SK-MEL-5 (cell line): ENCODE measurements around the gene ZBTB7B. TPM values are rescaled to one million over a fixed set of nuclear protein-coding genes. Genes with fewer than 3 reads are reported as not detected.

Experiments
- DNase-seq: peaks from one replicate; pipeline ENCODE4 v3.0.0-alpha.2; 2016; ENCODE audit warnings: low read depth, low spot score
- in situ Hi-C: cut with HindIII; loops from 2 replicates; pipeline ENCODE4 v1.10.0; 2016; ENCODE audit warnings: low sequenced_read_pairs, high pct_unique_total_duplicates, low pct_unique_long_range_greater_than_20kb
- polyA plus RNA-seq, 2 experiments: library from polyadenylated mRNA; depleted of rRNA; stranded (reverse); fragments of >200 nt; gene quantifications; 2 replicates each; pipeline ENCODE4 v1.2.3, GENCODE V29; 2015
- total RNA-seq: library from RNA; depleted of rRNA; stranded (reverse); fragments of >200 nt; shearing (Covaris generic); gene quantifications from 2 replicates; pipeline ENCODE4 v1.2.3, GENCODE V29; 2014; rRNA removed

The ZBTB7B gene
- total RNA-seq = 25.1 and 29.1 TPM in 2 replicates
- polyA plus RNA-seq (2015; cell fraction: cytosol; rRNA removed) = 39.9 and 40.7 TPM in 2 replicates
- polyA plus RNA-seq (2015; cell fraction: nucleus; rRNA removed) = 61.0 and 69.9 TPM in 2 replicates

DNA sequence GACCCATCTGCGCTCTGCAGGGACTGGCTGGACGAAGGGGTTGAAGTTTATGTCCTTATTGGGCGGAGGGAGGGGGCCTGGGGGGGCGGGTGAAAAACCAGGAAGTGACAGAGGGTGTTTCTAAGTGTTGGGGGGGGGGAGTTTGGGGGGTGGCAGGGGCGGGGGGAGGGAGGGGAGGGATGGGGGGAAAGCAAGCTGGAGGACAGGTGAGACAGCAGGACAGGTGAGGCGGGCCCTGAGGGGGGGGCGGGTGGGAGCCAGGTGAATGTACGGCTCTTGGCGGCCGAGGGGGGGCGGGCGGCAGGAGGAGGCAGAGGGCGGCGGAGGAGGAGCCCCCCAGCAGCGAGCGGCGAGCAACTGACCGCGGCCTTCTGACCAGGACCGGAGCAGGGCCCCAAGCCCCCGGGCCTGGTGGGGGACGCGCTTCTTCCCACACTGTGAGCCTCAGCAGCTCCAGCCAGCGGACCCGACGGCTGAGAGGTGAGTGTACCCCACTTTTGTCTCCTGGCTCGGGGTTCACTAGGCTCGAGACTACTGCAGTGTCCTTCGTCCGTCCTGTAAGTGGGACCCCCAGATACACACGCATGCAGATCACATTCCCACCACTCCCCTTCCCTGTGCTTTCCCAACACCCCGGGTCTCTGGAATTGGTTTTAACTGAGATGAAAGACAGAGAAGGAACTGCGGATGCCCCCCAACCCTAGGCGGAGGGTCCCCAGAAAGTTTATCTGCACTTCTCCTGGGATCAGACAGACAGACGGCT lies at the start of gene ZBTB7B:
Gene ZBTB7B, plus strand, starts transcription at position 339 of the 763 bp plus-strand sequence. CDS start 11,859 bp downstream, outside the sequence.
- in situ Hi-C loops = no loop called here
- DNase-seq = no peak

DNA sequence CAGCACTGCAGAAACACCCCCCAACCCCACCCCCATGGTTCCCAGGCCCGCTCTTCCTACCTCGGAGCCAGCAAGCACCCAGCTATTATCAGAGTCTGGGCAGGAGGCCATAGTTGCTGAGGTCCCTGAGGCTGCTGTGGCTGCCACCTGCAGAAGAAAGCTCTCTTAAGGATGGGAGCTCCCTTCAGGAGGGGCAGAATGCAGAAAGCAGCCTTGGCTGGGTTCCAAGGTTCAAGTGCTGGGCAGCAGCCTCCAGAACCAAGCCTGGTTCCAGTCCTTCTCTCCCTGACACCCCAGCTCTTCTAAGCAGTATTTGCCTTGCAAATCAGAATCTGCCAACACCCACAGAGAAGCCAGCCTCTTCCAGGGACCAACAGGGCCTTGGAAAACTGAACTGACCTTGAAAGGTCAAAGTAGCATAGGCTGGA lies 49.0 kb upstream of the ZBTB7B start:
- DNase-seq = no peak
- in situ Hi-C loops = no loop called here

DNA sequence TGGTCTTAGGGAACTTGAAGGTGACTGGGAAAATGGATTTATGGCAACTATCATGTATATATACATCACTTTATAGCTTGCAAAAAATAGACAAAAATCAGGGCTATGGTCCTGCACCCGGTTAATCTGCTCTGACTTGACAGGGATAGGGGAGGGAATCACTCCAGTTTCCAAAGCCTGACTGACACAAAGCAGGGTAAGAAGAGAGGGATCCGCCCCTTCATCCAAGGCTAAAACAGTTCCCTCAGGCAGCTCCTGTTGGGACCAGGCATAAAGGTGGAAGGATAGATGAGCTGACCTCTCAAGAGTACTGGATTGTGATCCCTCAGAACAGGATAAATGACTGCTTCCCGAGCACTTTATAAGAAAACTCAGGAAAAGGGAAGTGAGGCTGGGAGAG lies 48.1 kb upstream of the ZBTB7B start:
- DNase-seq = no peak
- in situ Hi-C loops = no loop called here

GRCh38 chr1:154955039-154955717 lies 47.4 kb upstream of the ZBTB7B start:
- DNase-seq = no peak

GRCh38 chr1:154955718-154956543 lies 46.7 kb upstream of the ZBTB7B start, which contains the start of gene PBXIP1:
PBXIP1 (minus strand) TSS chr1:154956099; CDS start chr1:154953721, 2,378 bp downstream.
- peak; percentile 96 for DNase-seq
- in situ Hi-C loops = no loop called here

More at GRCh38 chr1:154955039-154955717, 47.4 kb upstream of the ZBTB7B start:
- in situ Hi-C loops = no loop called here

- in situ Hi-C loops = no loop called here
- DNase-seq = no peak
Measured at GRCh38 chr1:154956544-154956941, 46.1 kb upstream of the ZBTB7B start.

- in situ Hi-C loops = no loop called here
- DNase-seq = no peak
Measured at GRCh38 chr1:154957091-154957657, 45.4 kb upstream of the ZBTB7B start.

DNA sequence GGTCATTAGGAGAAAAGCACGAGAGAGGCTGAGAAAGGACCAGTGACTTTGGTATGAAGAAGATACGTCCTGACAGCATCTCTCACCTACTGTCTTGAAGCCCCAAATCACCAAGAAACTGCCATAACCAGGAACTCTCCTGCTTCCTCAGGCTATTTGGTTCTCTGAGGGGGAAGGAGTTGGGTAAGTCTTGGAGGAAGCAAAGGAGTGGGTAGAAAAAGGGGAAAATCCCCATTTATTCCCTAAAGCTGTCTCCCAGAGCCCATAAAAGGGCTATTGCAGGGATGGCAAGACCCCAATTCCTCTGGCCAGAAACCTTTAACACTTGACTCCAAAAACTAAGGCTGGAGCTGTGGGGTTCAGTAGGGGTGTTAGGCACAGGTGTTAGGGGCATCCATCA lies 44.6 kb upstream of the ZBTB7B start:
- no peak for DNase-seq
- in situ Hi-C loops = no loop called here

DNA sequence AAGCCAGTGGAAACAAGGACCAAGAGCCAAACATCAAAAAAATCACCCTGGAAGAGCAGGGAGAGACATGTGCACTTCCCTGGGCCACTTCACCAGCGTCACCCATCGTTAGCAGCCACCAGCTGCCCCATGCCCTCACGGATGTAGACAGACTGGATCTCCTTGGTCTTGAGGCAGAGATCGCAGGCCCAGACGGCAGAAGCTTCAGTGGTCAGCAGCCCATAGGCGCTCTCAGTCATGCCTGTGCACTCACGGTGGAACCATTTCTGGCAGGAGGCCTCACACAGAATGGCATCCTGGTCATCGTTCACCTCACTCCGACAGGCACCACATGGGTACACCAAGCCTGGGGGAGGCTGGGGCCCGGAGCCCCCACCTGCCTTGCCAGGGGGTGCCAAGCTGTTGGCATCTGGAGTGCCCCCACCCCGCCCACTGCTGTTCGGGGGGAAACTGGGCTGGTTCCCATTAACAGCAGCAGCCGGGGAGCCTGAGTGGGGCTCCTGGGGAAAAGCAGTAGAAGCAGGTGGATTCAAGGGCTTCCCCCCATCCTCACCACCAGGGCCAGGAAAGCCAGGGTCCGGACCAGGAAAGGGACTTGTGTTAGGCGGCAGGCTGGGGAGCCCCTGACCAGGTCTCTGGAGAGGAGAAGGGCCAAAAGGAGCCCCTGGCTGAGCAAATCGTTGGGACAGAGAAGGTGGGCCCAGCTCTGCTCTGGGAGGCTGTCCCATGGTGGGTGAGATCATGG lies 43.7 kb upstream of the ZBTB7B start:
- in situ Hi-C loops = no loop called here
- DNase-seq = no peak

DNA sequence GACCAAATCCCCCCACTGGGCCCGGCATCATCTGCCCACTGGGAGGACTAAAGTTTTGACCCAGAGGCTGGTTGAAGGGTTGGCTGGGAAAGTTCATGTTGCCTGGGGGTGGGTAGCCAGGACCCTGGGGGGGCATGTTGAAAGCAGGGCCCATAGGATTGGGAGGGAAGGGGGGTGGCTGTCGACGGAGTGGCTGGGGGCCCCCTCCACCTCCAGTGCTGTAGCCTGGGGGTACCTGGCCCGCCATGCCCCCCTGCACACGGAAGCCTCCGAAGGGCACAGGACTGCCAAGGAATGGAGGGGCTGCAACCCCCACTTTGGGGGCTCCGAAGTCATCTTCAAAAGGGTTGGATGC lies 43.2 kb upstream of the ZBTB7B start:
- no peak for DNase-seq
- in situ Hi-C loops = no loop called here

GRCh38 chr1:154960446-154961136 lies 42.0 kb upstream of the ZBTB7B start:
- no peak for DNase-seq
- in situ Hi-C loops = no loop called here

DNA sequence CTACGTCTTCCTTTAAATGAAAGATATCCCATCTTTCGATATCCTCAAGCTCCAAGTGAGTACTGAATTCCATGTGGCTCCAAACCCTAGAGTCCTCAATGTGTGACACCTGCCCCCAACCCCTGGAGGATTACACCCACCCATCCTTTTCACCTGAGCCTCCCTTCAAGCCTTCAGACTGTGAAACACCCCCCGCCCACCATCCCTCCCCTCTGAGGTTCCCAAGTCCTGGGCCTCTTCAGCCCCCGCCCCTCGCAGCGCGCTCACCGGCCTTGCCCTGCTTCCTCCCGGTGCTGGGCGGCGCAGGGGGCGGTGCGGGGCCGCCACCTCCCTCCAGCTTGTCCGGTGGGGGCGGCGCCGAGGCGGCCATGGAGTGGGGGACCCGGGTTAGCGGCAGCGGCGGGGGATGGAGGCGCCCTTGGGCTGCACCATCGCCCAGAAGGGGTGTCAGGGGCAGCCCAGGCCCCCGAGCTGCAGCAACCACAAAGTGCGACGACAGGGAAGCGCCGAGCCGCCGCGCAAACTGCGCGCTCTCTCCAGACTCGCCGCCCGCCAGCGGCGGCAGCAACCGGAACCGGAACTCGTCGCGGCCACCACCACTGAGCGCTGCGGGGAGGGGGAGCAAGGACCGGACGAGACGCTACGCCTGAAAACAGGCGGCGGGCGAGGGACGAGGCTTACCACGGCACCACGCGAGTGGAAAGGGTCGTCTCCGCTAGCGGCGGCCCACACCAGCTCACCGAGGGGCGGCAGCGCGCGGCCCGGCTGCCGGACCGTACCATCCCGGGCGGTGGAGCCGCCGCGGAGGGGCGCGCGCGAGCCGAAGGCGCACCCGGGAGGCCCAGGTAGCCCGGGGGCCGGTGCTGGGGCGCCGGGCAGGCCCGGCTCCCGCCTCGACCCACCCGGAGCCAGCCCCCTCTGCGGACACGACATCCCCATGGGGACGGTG lies 41.1 kb upstream of the ZBTB7B start, which contains the start of gene PYGO2:
Gene PYGO2, minus strand, starts transcription at position 576 of the 949 bp plus-strand sequence. Its CDS starts 206 bp downstream, at position 370.
- peak; percentile 72 for DNase-seq
- in situ Hi-C loops = no loop called here

- in situ Hi-C loops = no loop called here
- DNase-seq = no peak
Measured at GRCh38 chr1:154962156-154962749, 40.3 kb upstream of the ZBTB7B start.

DNA sequence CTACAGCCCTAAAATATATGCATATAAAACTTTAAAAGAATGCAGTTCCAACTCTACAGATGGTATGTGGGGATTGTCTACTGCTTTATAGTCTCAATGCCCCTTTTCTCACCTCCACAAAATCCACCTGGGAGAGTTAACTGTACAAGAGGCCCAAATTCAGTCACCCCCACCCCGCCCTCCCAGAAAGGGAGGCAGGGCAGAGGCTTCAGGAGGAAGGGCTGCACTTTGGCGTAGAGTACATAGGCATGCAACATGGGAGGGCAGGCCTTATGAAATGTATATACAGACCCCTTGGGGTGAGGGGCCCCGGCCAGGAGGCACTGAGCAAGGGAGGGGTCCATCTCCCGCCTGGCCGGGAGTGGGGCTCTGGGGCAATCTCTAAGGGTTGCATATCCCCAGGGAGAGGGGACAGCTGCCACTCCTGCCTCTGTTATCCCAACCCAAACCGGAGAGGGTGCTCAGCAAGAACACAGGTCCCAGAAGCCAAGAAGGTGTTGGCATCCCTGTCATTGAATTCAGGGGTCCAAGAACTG lies 39.7 kb upstream of the ZBTB7B start:
- in situ Hi-C loops = no loop called here
- DNase-seq = no peak

GRCh38 chr1:154963643-154964042 lies 39.0 kb upstream of the ZBTB7B start:
- in situ Hi-C loops = no loop called here

More at GRCh38 chr1:154963643-154964042, 39.0 kb upstream of the ZBTB7B start:
- DNase-seq = no peak
